A673 (cell line): Measurements from ENCODE around the gene ZNF653. TPM values are rescaled to one million over a fixed set of nuclear protein-coding genes. Genes with fewer than 3 reads are reported as not detected.
"Not testable (repeated sequence)": the region's sequence is repeated elsewhere in the genome, so short reads cannot be mapped to it uniquely, and the experiment has no call there.

ENCODE experiments used
- BruUV-seq: library from RNA; stranded (reverse); fragments of 400-500 nt; replicated peaks from 2 replicates; lab custom pipeline; 2021; lab: Mats Ljungman, UMichigan
- CTCF ChIA-PET: fragments of 300-600 bp; sonication (Branson Sonifier 250); formaldehyde crosslinking; loops from one replicate; lab custom pipeline; 2022; ENCODE audit warnings: antibody characterized with exemption; lab: Charles Lee
- POLR2A ChIA-PET: fragments of 300-600 bp; sonication (Branson Sonifier 250); formaldehyde crosslinking; loops from one replicate; lab custom pipeline; 2022; ENCODE audit warnings: antibody characterized with exemption; ENCODE audit not compliant: low non-redundant PET; lab: Charles Lee
- DNase-seq: peaks from one replicate; pipeline ENCODE4 v3.0.0-alpha.2; 2015; ENCODE audit warnings: low spot score
- H3K27ac ChIP-seq: fragments of 200-600 bp; sonication (generic); 2 replicates; pipeline ENCODE4 v1.5.1; 2016; ENCODE audit warnings: mixed run types, low read depth, mild to moderate bottlenecking, mixed read lengths, antibody characterized with exemption, low read length; ENCODE audit not compliant: poor library complexity, severe bottlenecking
- H3K27me3 ChIP-seq: fragments of 200-600 bp; sonication (generic); replicated peaks from 2 replicates; pipeline ENCODE4 v1.6.1; 2017; ENCODE audit warnings: mixed run types, low read depth, mild to moderate bottlenecking, mixed read lengths, antibody characterized with exemption, low read length; ENCODE audit not compliant: insufficient read depth, poor library complexity
- H3K36me3 ChIP-seq: fragments of 200-600 bp; sonication (generic); 2 replicates; pipeline ENCODE4 v1.6.1; 2016; ENCODE audit warnings: mixed run types, mild to moderate bottlenecking, mixed read lengths, antibody characterized with exemption, low read length; ENCODE audit not compliant: insufficient read depth, poor library complexity, severe bottlenecking
- H3K4me1 ChIP-seq: fragments of 200-600 bp; sonication (generic); 2 replicates; pipeline ENCODE4 v1.6.1; 2017; ENCODE audit warnings: mixed run types, mild to moderate bottlenecking, mixed read lengths, antibody characterized with exemption, low read length; ENCODE audit not compliant: insufficient read depth, poor library complexity, severe bottlenecking
- H3K4me3 ChIP-seq: fragments of 200-600 bp; sonication (generic); 2 replicates; pipeline ENCODE4 v1.5.1; 2016; ENCODE audit warnings: low read depth, mixed run types, mild to moderate bottlenecking, mixed read lengths, low read length; ENCODE audit not compliant: poor library complexity, severe bottlenecking
- H3K9me3 ChIP-seq: fragments of 200-600 bp; sonication (generic); 2 replicates; pipeline ENCODE4 v1.6.1; 2016; ENCODE audit warnings: mixed run types, low read depth, mild to moderate bottlenecking, mixed read lengths, antibody characterized with exemption, low read length; ENCODE audit not compliant: poor library complexity, severe bottlenecking
- EZH2 ChIP-seq: fragments of 200-600 bp; sonication (generic); IDR thresholded peaks from 2 replicates; pipeline ENCODE4 v1.6.1; 2017; ENCODE audit warnings: borderline replicate concordance, low read depth, mild to moderate bottlenecking, mixed read lengths, antibody characterized with exemption, low read length; ENCODE audit not compliant: poor library complexity, severe bottlenecking
- intact Hi-C: fragments of 100-400 bp; cut with micrococcal nuclease; formaldehyde crosslinking; loops from one replicate; pipeline ENCODE4 v1.10.0; 2022; ENCODE audit not compliant: unreplicated experiment
- total RNA-seq: library from RNA; stranded (reverse); gene quantifications from 2 replicates; pipeline ENCODE4 v1.2.3, GENCODE V29; 2021
- TF ChIP-seq, protein P1 (sequence below): fragments of 300-800, 200-600 bp; sonication (generic); conservative IDR thresholded peaks from 2 replicates; pipeline ENCODE4 v1.5.1; 2017; ENCODE audit warnings: low read depth, mild to moderate bottlenecking, antibody characterized with exemption, low read length, moderate library complexity, mixed read lengths

ZNF653 gene
- total RNA-seq, 1 experiment from 2014 or later, result 15.9 TPM

DNA sequence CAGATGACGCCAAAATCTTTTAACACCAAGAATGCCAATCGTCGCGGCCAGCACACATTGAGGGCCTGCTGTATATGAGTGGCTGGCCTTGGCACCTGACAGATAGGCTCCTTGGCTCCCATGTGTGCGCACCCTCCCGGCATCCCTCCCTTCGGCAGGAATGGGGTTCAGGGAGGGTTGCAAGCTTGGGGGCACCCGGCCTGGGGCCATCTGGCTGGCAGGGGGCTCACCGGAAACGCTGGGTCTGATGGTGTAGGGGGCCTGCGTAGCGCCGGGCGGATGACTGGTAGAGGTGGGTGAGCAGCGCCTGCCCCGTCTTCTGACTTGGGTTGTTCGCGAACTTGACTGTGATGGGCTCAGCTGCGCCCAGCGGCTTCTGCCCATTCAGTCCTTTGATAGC is 47.8 kb downstream of the ZNF653 start:
- intact Hi-C loops, result no loop called here
- no peak for DNase-seq
- Histone ChIP-seq H3K9me3 (no peaks in the 10 kb centered on the region), H3K27me3 (no peaks in the 10 kb centered on the region), H3K4me3 (no peak overlapping the region), H3K4me1 (peaks cover 6% of the 10 kb centered on the region), H3K36me3 (no peaks in the 10 kb centered on the region), H3K27ac (no peak overlapping the region)
- no peak for TF ChIP-seq EZH2
- TF ChIP-seq, protein P1, sequence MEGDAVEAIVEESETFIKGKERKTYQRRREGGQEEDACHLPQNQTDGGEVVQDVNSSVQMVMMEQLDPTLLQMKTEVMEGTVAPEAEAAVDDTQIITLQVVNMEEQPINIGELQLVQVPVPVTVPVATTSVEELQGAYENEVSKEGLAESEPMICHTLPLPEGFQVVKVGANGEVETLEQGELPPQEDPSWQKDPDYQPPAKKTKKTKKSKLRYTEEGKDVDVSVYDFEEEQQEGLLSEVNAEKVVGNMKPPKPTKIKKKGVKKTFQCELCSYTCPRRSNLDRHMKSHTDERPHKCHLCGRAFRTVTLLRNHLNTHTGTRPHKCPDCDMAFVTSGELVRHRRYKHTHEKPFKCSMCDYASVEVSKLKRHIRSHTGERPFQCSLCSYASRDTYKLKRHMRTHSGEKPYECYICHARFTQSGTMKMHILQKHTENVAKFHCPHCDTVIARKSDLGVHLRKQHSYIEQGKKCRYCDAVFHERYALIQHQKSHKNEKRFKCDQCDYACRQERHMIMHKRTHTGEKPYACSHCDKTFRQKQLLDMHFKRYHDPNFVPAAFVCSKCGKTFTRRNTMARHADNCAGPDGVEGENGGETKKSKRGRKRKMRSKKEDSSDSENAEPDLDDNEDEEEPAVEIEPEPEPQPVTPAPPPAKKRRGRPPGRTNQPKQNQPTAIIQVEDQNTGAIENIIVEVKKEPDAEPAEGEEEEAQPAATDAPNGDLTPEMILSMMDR, result no peak
- POLR2A ChIA-PET, result no interaction called here
- no TSS peak for BruUV-seq
- CTCF ChIA-PET, result no interaction called here

DNA sequence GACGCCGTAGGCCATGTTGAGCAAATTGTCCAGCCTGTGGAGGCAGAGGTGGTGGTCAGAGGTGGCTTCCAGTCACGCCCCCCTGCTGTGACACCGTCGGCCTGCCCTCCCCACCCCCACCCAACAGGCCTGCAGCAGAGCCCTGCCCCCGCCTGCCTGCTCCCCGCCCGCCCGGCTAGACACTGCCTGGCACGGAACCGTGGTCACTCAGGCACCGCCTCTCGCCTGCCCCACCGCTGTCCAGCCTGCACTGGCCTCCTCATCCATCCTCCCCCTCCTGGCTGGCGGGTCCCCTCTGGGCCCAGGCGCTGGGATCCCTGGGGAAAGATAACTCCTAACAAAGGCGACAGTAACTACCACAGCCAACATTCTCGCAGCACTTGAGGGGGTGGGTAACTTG is 48.5 kb downstream of the ZNF653 start:
- Histone ChIP-seq H3K27ac (no peak overlapping the region), H3K4me3 (no peak overlapping the region), H3K27me3 (no peaks in the 10 kb centered on the region), H3K4me1 (peaks cover 13% of the 10 kb centered on the region), H3K36me3 (no peaks in the 10 kb centered on the region), H3K9me3 (no peaks in the 10 kb centered on the region)
- intact Hi-C loops, result no loop called here
- TF ChIP-seq EZH2, result no peak
- TF ChIP-seq, protein P1, result no peak
- CTCF ChIA-PET, result no interaction called here
- POLR2A ChIA-PET, result interaction anchor here (0.6 kb wide), 1 partner anchor 174 kb away, joined by 5 read pairs; no protein-coding TSS in a partner anchor
- BruUV-seq, result no TSS peak
- no peak for DNase-seq

DNA sequence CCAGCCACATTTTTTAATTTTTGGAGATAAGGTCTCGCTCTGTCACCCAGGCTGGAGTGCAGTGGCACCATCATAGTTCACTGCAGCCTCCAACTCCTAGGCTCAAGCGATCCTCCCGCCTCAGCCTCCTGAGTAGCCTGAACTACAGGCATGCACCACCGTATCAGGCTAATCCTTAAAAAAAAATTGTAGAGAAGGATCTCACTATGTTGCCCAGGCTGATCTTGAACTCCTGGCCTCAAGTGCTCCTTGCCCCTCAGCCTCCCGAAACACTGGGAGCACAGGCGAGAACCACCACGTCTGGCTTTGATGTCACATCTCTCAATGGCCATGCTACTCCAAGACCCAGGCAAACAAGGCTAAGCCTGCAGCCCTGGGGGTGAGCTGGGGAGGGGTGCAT is 49.0 kb downstream of the ZNF653 start:
- Histone ChIP-seq H3K27ac (no peak overlapping the region), H3K36me3 (no peaks in the 10 kb centered on the region), H3K9me3 (no peaks in the 10 kb centered on the region), H3K27me3 (no peaks in the 10 kb centered on the region), H3K4me1 (peaks cover 18% of the 10 kb centered on the region), H3K4me3 (no peak overlapping the region)
- DNase-seq, result no peak
- BruUV-seq, result no TSS peak
- intact Hi-C loops, result no loop called here
- CTCF ChIA-PET, result no interaction called here
- TF ChIP-seq, protein P1, result no peak
- TF ChIP-seq EZH2, result no peak
- POLR2A ChIA-PET, result interaction anchor here (0.6 kb wide), 1 partner anchor 174 kb away, joined by 5 read pairs; no protein-coding TSS in a partner anchor

DNA sequence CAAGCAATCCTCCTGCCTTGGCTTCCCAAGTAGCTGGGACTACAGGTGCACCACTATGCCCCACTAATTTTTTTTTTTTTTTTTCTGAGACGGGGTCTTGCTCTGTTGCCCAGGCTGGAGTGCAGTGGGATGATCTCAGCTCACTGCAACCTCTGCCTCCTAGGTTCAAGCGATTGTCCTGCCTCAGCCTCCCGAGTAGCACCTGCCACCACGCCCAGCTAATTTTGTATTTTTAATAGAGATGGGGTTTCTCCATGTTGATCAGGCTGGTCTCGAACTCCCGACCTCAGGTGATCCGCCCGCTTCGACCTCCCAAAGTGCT is 50.4 kb downstream of the ZNF653 start:
- DNase-seq, H3K36me3 ChIP-seq, intact Hi-C loops, BruUV-seq, H3K27ac ChIP-seq, H3K4me3 ChIP-seq, H3K9me3 ChIP-seq, H3K27me3 ChIP-seq, POLR2A ChIA-PET, CTCF ChIA-PET: not testable (repeated sequence)
- H3K4me1 ChIP-seq, result peaks cover 23% of the 10 kb centered on the region
